Liver (tissue), 9 donors: ENCODE measurements around the gene DDX24. TPM values are rescaled to one million over a fixed set of nuclear protein-coding genes. Genes with fewer than 3 reads are reported as not detected.

ENCODE experiments used
- DNase-seq: peaks from one replicate; pipeline ENCODE4 v3.0.0-alpha.2; 2017; ENCODE audit warnings: low spot score
- H3K27ac ChIP-seq, 2 donors: one replicate each; pipeline ENCODE4 v1.7.0; 2013; ENCODE audit warnings: inconsistent platforms in 2 of 2, low read length in 2 of 2, control low read depth in 1 of 2, low read depth in 1 of 2, mild to moderate bottlenecking in 1 of 2
- H3K27me3 ChIP-seq, 4 donors: one replicate each; pipeline versions ENCODE4 v1.6.1 to v1.7.0; 2013; ENCODE audit warnings: low read length in 3 of 4, inconsistent platforms in 1 of 4, mild to moderate bottlenecking in 1 of 4, moderate library complexity in 1 of 4; ENCODE audit not compliant: control insufficient read depth in 4 of 4, insufficient read depth in 4 of 4
- H3K36me3 ChIP-seq, 4 donors: one replicate each; pipeline versions ENCODE4 v1.6.1 to v1.7.0; 2013; ENCODE audit warnings: low read length in 3 of 4, mild to moderate bottlenecking in 3 of 4, low read depth in 1 of 4, moderate library complexity in 1 of 4; ENCODE audit not compliant: control insufficient read depth in 4 of 4, insufficient read depth in 3 of 4
- H3K4me1 ChIP-seq, 4 donors: one replicate each; pipeline versions ENCODE4 v1.6.1 to v1.7.0; 2013; ENCODE audit warnings: low read length in 3 of 4, mild to moderate bottlenecking in 3 of 4, moderate library complexity in 1 of 4; ENCODE audit not compliant: control insufficient read depth in 4 of 4, insufficient read depth in 4 of 4
- H3K4me3 ChIP-seq, 3 donors: one replicate each; pipeline versions ENCODE4 v1.6.1 to v1.7.0; 2013; ENCODE audit warnings: low read length in 3 of 3, control low read depth in 1 of 3, low read depth in 1 of 3, mild to moderate bottlenecking in 1 of 3
- H3K9ac ChIP-seq, 2 donors: one replicate each; pipeline ENCODE4 v1.7.0; 2013; ENCODE audit warnings: low read length in 2 of 2, mild to moderate bottlenecking in 2 of 2, moderate library complexity in 2 of 2, control low read depth in 1 of 2, low read depth in 1 of 2
- H3K9me3 ChIP-seq, 4 donors: one replicate each; pipeline versions ENCODE4 v1.6.1 to v1.7.0; 2013; ENCODE audit warnings: low read length in 3 of 4; ENCODE audit not compliant: control insufficient read depth in 4 of 4
- EGR1 ChIP-seq, 2 donors: IDR thresholded peaks; 2 replicates each; pipeline ENCODE4 v1.6.1; 2016 to 2018; ENCODE audit warnings: antibody characterized with exemption in 2 of 2, low read depth in 2 of 2
- FOXA1 ChIP-seq: IDR thresholded peaks from 2 replicates; pipeline ENCODE4 v1.6.1; 2016; ENCODE audit warnings: antibody characterized with exemption
- FOXA2 ChIP-seq: IDR thresholded peaks from 2 replicates; pipeline ENCODE4 v1.6.1; 2016; ENCODE audit warnings: antibody characterized with exemption
- GABPA ChIP-seq, 2 donors: IDR thresholded peaks in 1 of 2; conservative IDR thresholded peaks in 1 of 2; 2 replicates each; pipeline ENCODE4 v1.6.1; 2016; ENCODE audit warnings: antibody characterized with exemption in 2 of 2, mild to moderate bottlenecking in 1 of 2, moderate library complexity in 1 of 2
- HNF4A ChIP-seq, 2 donors: conservative IDR thresholded peaks; 2 replicates each; pipeline ENCODE4 v1.6.1; 2016; ENCODE audit warnings: antibody characterized with exemption in 2 of 2, mild to moderate bottlenecking in 2 of 2
- HNF4G ChIP-seq: IDR thresholded peaks from 2 replicates; pipeline ENCODE4 v1.6.1; 2016; ENCODE audit warnings: antibody characterized with exemption
- JUND ChIP-seq, 2 donors: IDR thresholded peaks; 2 replicates each; pipeline ENCODE4 v1.6.1; 2016; ENCODE audit warnings: antibody characterized with exemption in 2 of 2
- NR2F2 ChIP-seq: IDR thresholded peaks from 2 replicates; pipeline ENCODE4 v1.6.1; 2016; ENCODE audit warnings: antibody characterized with exemption
- RAD21 ChIP-seq, 2 donors: IDR thresholded peaks; 2 replicates each; pipeline ENCODE4 v1.6.1; 2016; ENCODE audit warnings: antibody characterized with exemption in 2 of 2, mild to moderate bottlenecking in 2 of 2
- RXRA ChIP-seq, 2 donors: IDR thresholded peaks; 2 replicates each; pipeline ENCODE4 v1.6.1; 2017 to 2018; ENCODE audit warnings: antibody characterized with exemption in 2 of 2, mild to moderate bottlenecking in 1 of 2
- SP1 ChIP-seq: IDR thresholded peaks from 2 replicates; pipeline ENCODE4 v1.6.1; 2018; ENCODE audit warnings: antibody characterized with exemption, mild to moderate bottlenecking
- TAF1 ChIP-seq: conservative IDR thresholded peaks from 2 replicates; pipeline ENCODE4 v1.6.1; 2016; ENCODE audit warnings: antibody characterized with exemption, mild to moderate bottlenecking
- YY1 ChIP-seq: IDR thresholded peaks from 2 replicates; pipeline ENCODE4 v1.6.1; 2016; ENCODE audit warnings: antibody characterized with exemption, mild to moderate bottlenecking
- WGBS: extraction: QIAGEN DNeasy Blood & Tissue Kit; methylation state at CpG from one replicate; pipeline ENCODE4 v1.1.7; 2013; 5-methylcytosine and 5-hydroxymethylcytosine counted together
- polyA plus RNA-seq, 2 donors: library from polyadenylated mRNA; stranded (reverse) in 1 of 2; unstranded in 1 of 2; fragments of 200-250 nt in 1 of 2; fragments of >200 nt in 1 of 2; fragmentation: Nextera tagmentation in 1 of 2; extraction: Ambion mirVana in 1 of 2; gene quantifications; one replicate each; pipeline versions ENCODE4 v1.2.1 to v1.2.3, GENCODE V29; 2013 to 2015
- total RNA-seq, 2 donors: library from RNA; depleted of rRNA; stranded (reverse); fragments of >200 nt; gene quantifications; one replicate each; pipeline ENCODE4 v1.2.3, GENCODE V29; 2014
- TF ChIP-seq, protein P1 (sequence below): IDR thresholded peaks from 2 replicates; pipeline ENCODE4 v1.6.1; 2016; ENCODE audit warnings: antibody characterized with exemption, mild to moderate bottlenecking
- TF ChIP-seq, protein P2 (sequence below): fragments of 150-350 bp; IDR thresholded peaks from 2 replicates; pipeline ENCODE4 v1.5.1; 2017; ENCODE audit warnings: improper control_type of control experiment, low read depth, low read length; ENCODE audit not compliant: missing input control
- TF ChIP-seq, protein P3 (sequence below): IDR thresholded peaks from 2 replicates; pipeline ENCODE4 v1.6.1; 2016; ENCODE audit warnings: antibody characterized with exemption
- TF ChIP-seq, protein P4 (sequence below): IDR thresholded peaks from 2 replicates; pipeline ENCODE4 v1.6.1; 2016; ENCODE audit warnings: antibody characterized with exemption
- TF ChIP-seq, protein P5 (sequence below): IDR thresholded peaks from 2 replicates; pipeline ENCODE4 v1.6.1; 2016; ENCODE audit warnings: antibody characterized with exemption
- donor health status: healthy.
- donor health status: healthy.
- donor health status: healthy.
- donor health status: healthy.
- donor health status: healthy.

DDX24 gene
- total and polyA plus RNA-seq, 4 donors, result 33.8 to 59.7 (median 47.8) TPM

DNA sequence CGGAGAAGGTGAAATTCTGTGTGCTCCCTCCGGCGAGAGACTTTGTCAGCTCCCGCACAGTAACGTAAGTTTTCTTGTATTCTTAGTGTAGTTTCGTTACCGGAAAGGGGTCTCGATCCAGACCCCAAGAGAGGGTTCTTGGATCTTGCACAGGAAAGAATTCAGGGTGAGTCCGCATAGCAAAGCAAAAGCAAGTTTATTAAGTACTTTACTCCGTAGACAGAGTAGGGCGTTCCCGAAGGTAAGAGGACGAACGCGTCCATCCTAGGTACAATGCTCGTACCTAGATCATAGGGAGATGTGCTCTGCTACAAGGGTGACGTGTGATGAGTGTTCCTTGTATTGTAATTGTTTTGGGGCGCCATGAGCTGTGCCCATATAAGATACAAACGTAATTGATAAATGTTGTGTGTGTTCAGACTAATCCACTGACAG lies 401 bp upstream of the DDX24 start (continued):
- TF ChIP-seq, protein P1, sequence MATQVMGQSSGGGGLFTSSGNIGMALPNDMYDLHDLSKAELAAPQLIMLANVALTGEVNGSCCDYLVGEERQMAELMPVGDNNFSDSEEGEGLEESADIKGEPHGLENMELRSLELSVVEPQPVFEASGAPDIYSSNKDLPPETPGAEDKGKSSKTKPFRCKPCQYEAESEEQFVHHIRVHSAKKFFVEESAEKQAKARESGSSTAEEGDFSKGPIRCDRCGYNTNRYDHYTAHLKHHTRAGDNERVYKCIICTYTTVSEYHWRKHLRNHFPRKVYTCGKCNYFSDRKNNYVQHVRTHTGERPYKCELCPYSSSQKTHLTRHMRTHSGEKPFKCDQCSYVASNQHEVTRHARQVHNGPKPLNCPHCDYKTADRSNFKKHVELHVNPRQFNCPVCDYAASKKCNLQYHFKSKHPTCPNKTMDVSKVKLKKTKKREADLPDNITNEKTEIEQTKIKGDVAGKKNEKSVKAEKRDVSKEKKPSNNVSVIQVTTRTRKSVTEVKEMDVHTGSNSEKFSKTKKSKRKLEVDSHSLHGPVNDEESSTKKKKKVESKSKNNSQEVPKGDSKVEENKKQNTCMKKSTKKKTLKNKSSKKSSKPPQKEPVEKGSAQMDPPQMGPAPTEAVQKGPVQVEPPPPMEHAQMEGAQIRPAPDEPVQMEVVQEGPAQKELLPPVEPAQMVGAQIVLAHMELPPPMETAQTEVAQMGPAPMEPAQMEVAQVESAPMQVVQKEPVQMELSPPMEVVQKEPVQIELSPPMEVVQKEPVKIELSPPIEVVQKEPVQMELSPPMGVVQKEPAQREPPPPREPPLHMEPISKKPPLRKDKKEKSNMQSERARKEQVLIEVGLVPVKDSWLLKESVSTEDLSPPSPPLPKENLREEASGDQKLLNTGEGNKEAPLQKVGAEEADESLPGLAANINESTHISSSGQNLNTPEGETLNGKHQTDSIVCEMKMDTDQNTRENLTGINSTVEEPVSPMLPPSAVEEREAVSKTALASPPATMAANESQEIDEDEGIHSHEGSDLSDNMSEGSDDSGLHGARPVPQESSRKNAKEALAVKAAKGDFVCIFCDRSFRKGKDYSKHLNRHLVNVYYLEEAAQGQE, result no peak
- TF ChIP-seq RXRA (IDR thresholded peaks at IDR 0.05) (no peak), EGR1 (IDR thresholded peaks at IDR 0.05; ENCODE audit: low read depth in 2 of 2) (no peak)

DNA sequence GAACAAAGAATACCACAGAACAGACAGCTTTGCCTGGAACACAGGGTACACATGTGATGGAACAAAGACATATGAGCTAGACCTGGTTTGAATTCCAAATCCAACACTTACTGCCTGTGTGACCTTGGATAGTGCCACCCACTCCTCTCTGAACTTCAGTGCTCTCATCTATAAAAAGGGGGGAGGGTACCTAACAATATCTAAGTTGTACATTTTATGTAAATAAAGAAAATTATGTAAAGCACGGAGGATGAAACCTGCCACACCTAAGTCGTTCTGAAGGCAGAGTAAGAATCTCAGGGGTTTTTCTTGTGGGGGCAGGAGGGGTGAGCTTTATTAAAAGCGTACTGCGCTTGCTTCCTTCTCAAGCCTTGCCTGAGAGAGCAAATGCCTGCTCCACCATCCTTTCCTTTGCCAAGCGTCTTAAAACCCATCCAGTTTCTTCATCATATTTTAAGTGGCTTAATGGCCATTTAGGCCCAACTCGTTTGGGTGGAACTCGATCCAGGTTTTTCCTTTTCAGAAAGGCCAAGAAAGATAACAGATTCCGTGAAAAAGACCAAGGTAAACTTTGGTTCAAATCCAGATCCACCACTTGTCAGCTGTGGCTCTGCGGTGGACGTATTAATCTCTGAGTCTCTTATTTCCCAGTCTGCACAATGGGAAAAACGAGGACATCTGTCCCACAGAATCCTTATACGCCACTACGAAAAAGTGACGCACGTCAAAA lies 946 bp downstream of the DDX24 start:
- Histone ChIP-seq H3K9me3 (peaks cover 0 to 6% (median 0%) of the 10 kb centered on the region in 4 donors), H3K4me3 (peak overlapping the region; percentile 77 to 96 (median 93)), H3K27ac (peak overlapping the region; percentile 81 to 93), H3K4me1 (peaks cover 12 to 39% (median 29%) of the 10 kb centered on the region in 4 donors), H3K9ac (peak overlapping the region; percentile 93 to 99), H3K36me3 (peaks cover 5 to 23% (median 11%) of the 10 kb centered on the region in 4 donors), H3K27me3 (no peaks in the 10 kb centered on the region)
- DNase-seq, result no peak
- TF ChIP-seq EGR1 (IDR thresholded peaks at IDR 0.05; ENCODE audit: low read depth in 2 of 2), result no peak
- TF ChIP-seq YY1, result no peak
- no peak for TF ChIP-seq GABPA (IDR thresholded peaks at IDR 0.05 in 1 of 2, conservative IDR thresholded peaks at IDR 0.05 in 1 of 2)
- no peak for TF ChIP-seq SP1
- no peak for TF ChIP-seq RAD21 (IDR thresholded peaks at IDR 0.05)
- no peak for TF ChIP-seq JUND (IDR thresholded peaks at IDR 0.05)
- no peak for TF ChIP-seq RXRA (IDR thresholded peaks at IDR 0.05)
- no peak for TF ChIP-seq HNF4G
- no peak for TF ChIP-seq TAF1
- TF ChIP-seq, protein P1, result no peak
- no peak for TF ChIP-seq FOXA2
- no peak for TF ChIP-seq FOXA1
- TF ChIP-seq, protein P2, sequence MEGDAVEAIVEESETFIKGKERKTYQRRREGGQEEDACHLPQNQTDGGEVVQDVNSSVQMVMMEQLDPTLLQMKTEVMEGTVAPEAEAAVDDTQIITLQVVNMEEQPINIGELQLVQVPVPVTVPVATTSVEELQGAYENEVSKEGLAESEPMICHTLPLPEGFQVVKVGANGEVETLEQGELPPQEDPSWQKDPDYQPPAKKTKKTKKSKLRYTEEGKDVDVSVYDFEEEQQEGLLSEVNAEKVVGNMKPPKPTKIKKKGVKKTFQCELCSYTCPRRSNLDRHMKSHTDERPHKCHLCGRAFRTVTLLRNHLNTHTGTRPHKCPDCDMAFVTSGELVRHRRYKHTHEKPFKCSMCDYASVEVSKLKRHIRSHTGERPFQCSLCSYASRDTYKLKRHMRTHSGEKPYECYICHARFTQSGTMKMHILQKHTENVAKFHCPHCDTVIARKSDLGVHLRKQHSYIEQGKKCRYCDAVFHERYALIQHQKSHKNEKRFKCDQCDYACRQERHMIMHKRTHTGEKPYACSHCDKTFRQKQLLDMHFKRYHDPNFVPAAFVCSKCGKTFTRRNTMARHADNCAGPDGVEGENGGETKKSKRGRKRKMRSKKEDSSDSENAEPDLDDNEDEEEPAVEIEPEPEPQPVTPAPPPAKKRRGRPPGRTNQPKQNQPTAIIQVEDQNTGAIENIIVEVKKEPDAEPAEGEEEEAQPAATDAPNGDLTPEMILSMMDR, result no peak
- TF ChIP-seq, protein P3, sequence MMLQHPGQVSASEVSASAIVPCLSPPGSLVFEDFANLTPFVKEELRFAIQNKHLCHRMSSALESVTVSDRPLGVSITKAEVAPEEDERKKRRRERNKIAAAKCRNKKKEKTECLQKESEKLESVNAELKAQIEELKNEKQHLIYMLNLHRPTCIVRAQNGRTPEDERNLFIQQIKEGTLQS, result no peak
- no peak for TF ChIP-seq HNF4A (conservative IDR thresholded peaks at IDR 0.05)
- TF ChIP-seq, protein P4, sequence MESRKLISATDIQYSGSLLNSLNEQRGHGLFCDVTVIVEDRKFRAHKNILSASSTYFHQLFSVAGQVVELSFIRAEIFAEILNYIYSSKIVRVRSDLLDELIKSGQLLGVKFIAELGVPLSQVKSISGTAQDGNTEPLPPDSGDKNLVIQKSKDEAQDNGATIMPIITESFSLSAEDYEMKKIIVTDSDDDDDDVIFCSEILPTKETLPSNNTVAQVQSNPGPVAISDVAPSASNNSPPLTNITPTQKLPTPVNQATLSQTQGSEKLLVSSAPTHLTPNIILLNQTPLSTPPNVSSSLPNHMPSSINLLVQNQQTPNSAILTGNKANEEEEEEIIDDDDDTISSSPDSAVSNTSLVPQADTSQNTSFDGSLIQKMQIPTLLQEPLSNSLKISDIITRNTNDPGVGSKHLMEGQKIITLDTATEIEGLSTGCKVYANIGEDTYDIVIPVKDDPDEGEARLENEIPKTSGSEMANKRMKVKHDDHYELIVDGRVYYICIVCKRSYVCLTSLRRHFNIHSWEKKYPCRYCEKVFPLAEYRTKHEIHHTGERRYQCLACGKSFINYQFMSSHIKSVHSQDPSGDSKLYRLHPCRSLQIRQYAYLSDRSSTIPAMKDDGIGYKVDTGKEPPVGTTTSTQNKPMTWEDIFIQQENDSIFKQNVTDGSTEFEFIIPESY, result no peak
- TF ChIP-seq, protein P5, sequence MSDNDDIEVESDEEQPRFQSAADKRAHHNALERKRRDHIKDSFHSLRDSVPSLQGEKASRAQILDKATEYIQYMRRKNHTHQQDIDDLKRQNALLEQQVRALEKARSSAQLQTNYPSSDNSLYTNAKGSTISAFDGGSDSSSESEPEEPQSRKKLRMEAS, result no peak
- no peak for TF ChIP-seq NR2F2
- whole genome bisulfite sequencing, result 4% methylated on average over 15 of the region's 15 CpGs
